Progenitor cell of endocrine pancreas (in vitro differentiated cells): ENCODE data around the gene CNTN5. TPM values are rescaled to one million over a fixed set of nuclear protein-coding genes. Genes with fewer than 3 reads are reported as not detected.

ENCODE experiments used
- DNase-seq: peaks from one replicate; pipeline ENCODE4 v3.0.0; 2021; ENCODE audit warnings: low spot score; ENCODE audit not compliant: unreplicated experiment
- H3K27ac Mint-ChIP-seq: 2 replicates; pipeline ENCODE4 v1.8.0; 2021; ENCODE audit warnings: mild to moderate bottlenecking, moderate library complexity, mixed read lengths
- H3K27me3 Mint-ChIP-seq: 2 replicates; pipeline ENCODE4 v1.8.0; 2021; ENCODE audit warnings: mixed read lengths
- H3K36me3 Mint-ChIP-seq: 2 replicates; pipeline ENCODE4 v1.8.0; 2022; ENCODE audit warnings: mixed read lengths; ENCODE audit not compliant: insufficient read depth
- H3K4me1 Mint-ChIP-seq: 2 replicates; pipeline ENCODE4 v1.8.0; 2021; ENCODE audit warnings: low read depth, mixed read lengths
- H3K4me3 Mint-ChIP-seq: 2 replicates; pipeline ENCODE4 v1.8.0; 2021; ENCODE audit warnings: low read depth, mild to moderate bottlenecking, moderate library complexity, mixed read lengths
- H3K9me3 Mint-ChIP-seq: 2 replicates; pipeline ENCODE4 v1.8.0; 2021; ENCODE audit warnings: low read depth, mixed read lengths
- CTCF ChIP-seq: fragments of 200-600 bp; sonication (generic); IDR thresholded peaks from one replicate; pipeline ENCODE4 v1.5.0; 2021; ENCODE audit warnings: antibody characterized with exemption, mild to moderate bottlenecking; ENCODE audit not compliant: unreplicated experiment
- total RNA-seq: library from RNA; stranded (reverse); gene quantifications from 2 replicates; pipeline ENCODE4 v1.2.1, GENCODE V29; 2021

Gene CNTN5
- total RNA-seq, 1 donor from 2014 or later, result 0.50 TPM

GRCh38 chr11:100383357-100383865, 1362.7 kb downstream of the CNTN5 start:
- no peaks in the 10 kb centered on the region for H3K27me3 Mint-ChIP-seq
- no peak overlapping the region for H3K4me3 Mint-ChIP-seq
- no peak for TF ChIP-seq CTCF
- no peak overlapping the region for H3K27ac Mint-ChIP-seq
- H3K9me3 Mint-ChIP-seq, result peaks cover 13% of the 10 kb centered on the region
- no peaks in the 10 kb centered on the region for H3K36me3 Mint-ChIP-seq
- no peak for DNase-seq
- no peaks in the 10 kb centered on the region for H3K4me1 Mint-ChIP-seq

- no peaks in the 10 kb centered on the region for H3K36me3 Mint-ChIP-seq
- H3K27ac Mint-ChIP-seq, result no peak overlapping the region
- no peaks in the 10 kb centered on the region for H3K27me3 Mint-ChIP-seq
- no peak overlapping the region for H3K4me3 Mint-ChIP-seq
- H3K4me1 Mint-ChIP-seq, result peaks cover 6% of the 10 kb centered on the region
- TF ChIP-seq CTCF, result no peak
- no peak for DNase-seq
- H3K9me3 Mint-ChIP-seq, result peaks cover 6% of the 10 kb centered on the region
These were observed 1375.5 kb downstream of the CNTN5 start for GRCh38 chr11:100396266-100396665.

- DNase-seq, result no peak
- no peak overlapping the region for H3K4me3 Mint-ChIP-seq
- TF ChIP-seq CTCF, result no peak
- H3K27ac Mint-ChIP-seq, result no peak overlapping the region
- peaks cover 12% of the 10 kb centered on the region for H3K9me3 Mint-ChIP-seq
- H3K27me3 Mint-ChIP-seq, result no peaks in the 10 kb centered on the region
- peaks cover 5% of the 10 kb centered on the region for H3K4me1 Mint-ChIP-seq
- H3K36me3 Mint-ChIP-seq, result no peaks in the 10 kb centered on the region
These were observed 1376.7 kb downstream of the CNTN5 start for GRCh38 chr11:100397401-100397800.

GRCh38 chr11:100403816-100404215, 1383.1 kb downstream of the CNTN5 start:
- peak overlapping the region; percentile 81 for H3K27ac Mint-ChIP-seq
- no peak for TF ChIP-seq CTCF
- no peak for DNase-seq
- H3K4me1 Mint-ChIP-seq, result peaks cover 11% of the 10 kb centered on the region
- H3K9me3 Mint-ChIP-seq, result peaks cover 19% of the 10 kb centered on the region
- H3K4me3 Mint-ChIP-seq, result no peak overlapping the region
- no peaks in the 10 kb centered on the region for H3K27me3 Mint-ChIP-seq
- no peaks in the 10 kb centered on the region for H3K36me3 Mint-ChIP-seq

- Mint-ChIP-seq H3K4me1 (peaks cover 11% of the 10 kb centered on the region), H3K27ac (peak overlapping the region; percentile 48), H3K27me3 (no peaks in the 10 kb centered on the region), H3K4me3 (no peak overlapping the region), H3K36me3 (no peaks in the 10 kb centered on the region), H3K9me3 (peaks cover 21% of the 10 kb centered on the region)
- DNase-seq, result no peak
- no peak for TF ChIP-seq CTCF
These were observed 1384.2 kb downstream of the CNTN5 start for GRCh38 chr11:100404907-100405306.
